GM11168 (cell line): ENCODE data around the gene EML4.

ENCODE experiments used
- in situ Hi-C: fragments of 300-500 bp; cut with MboI; formaldehyde crosslinking; loops from one replicate; pipeline ENCODE4 v1.12.0; 2022; ENCODE audit warnings: low sequenced_read_pairs; ENCODE audit not compliant: unreplicated experiment

The EML4 gene

GRCh38 chr2:42137125-42137841 lies 31.9 kb upstream of the EML4 start:
- in situ Hi-C loops: no loop called here

- in situ Hi-C loops: no loop called here
These were observed 30.8 kb upstream of the EML4 start for GRCh38 chr2:42138163-42139015.

- in situ Hi-C loops: no loop called here
These were observed 30.1 kb upstream of the EML4 start for GRCh38 chr2:42139101-42139500.

DNA sequence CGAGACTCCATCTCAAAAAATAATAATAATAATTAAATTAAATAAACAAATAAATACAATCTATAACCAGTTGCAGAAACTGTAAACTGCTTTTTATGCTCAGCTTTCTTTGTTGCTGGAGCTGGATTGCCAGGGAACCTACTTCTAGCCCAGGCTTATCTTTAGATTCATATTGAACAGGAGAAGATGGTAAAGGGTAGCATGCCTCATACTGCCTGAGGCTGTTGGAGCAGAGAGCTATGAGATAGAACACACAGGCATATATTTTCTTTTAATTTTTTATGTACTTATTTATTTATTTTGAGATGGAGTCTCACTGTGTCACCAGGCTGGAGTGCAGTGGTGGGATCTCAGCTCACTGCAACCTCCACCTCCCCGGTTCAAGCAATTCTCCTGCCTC lies 28.7 kb upstream of the EML4 start:
- in situ Hi-C loops: no loop called here

DNA sequence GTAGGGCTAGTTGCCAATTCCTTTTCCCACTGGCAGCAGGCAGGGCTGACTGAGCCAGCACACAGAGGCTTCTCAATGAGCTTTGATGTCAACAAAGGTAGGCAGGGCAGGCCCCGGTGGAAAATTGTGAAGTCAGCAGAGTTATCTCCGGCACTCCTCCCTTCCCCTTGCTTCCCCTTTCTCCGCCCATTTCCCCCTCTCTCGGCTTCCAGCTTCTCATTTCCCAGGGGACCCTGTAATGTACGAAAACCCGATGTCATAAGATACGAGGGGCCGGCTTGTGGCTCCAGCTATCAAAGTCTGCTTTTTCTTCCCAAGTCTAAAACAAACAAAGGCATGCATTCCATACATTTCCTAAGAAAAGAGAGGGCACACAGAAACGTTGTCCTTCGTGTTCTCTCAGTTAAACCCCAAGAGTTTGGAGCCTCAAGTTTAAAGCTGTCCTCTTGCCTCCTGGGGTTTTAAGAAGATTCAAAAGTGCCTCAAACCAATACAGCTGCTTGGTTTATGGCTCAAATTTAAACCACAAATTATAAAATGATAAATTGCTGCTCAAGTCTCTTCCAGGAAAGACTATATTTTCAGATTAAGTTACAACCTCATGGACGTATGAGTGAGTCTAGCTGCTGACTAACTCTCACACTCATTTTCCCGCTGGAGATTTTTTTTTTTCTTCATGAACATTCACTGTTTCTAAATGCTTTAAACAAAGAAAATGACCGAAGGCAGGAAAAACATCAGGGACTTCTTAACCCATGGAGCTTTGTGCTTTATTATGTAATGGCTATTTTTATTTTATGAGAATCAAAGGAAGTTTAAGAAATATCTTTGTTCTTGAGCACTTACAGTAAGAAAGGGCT lies 27.2 kb upstream of the EML4 start:
- in situ Hi-C loops: no loop called here

DNA sequence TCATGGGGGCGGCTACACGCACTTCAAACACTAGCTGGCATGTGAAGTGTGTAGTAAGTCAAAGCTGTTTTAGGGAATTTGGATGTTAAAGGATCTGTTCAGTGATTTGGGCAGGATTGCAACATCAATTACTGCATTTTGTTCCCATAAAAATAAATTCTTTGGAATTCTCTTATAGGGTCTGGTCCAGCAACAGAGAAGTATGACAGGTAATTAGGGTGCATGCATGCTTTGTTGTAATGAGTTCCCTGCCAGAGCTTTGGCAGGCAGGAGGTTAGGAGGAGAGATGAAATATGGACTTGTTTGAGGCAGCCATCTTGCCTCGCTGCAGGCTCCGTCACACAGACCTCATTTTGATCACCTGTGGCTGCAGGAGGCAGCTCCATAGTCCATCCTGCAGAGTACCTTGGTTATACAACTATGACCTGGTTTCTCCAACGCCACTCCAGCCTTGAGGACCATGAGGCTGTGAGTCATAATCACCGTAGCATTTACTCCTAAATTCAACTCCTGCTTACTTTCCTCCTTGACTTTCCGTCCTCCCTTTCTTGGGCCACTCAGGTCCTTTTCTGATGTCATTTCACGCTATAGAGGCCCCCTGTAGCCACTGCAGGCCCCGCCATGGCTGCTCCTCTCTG lies 26.5 kb upstream of the EML4 start:
- in situ Hi-C loops: no loop called here

DNA sequence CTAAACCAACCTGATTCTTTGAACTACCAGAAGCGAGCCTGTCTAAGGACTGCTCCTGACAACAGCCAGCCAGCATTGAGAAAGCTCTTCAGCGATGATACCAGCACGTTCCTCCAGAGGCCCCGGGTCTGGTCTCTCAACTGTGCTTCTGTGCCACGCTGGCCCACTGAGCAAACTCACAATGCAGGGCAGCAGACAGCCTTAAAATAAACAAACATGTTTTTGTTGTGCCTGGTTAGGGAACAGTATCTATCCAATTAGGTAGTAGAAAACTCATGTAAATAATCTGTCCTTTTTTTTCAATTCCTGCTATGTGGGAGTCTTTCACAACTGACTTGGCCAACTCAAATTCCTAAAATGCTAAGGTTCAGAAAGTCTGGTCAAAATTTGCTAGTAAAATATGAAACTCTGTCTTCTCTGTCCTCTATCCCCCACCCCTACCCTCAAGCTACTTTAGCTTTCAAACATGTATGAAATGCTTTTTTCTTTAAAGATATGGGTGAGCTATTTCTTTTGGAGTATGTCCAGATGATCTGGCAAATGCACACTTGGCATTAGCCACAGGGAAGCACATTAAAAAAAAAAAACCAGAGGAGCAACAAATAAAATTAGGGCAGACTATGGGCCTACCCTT lies 21.4 kb upstream of the EML4 start:
- in situ Hi-C loops: no loop called here

- in situ Hi-C loops: no loop called here
These were observed 19.0 kb upstream of the EML4 start for GRCh38 chr2:42150159-42150558.

- in situ Hi-C loops: no loop called here
These were observed 15.1 kb upstream of the EML4 start for GRCh38 chr2:42153944-42154581.

- in situ Hi-C loops: no loop called here
These were observed 12.4 kb upstream of the EML4 start for GRCh38 chr2:42156721-42157120.

GRCh38 chr2:42161444-42161843 lies 7.7 kb upstream of the EML4 start:
- in situ Hi-C loops: no loop called here

DNA sequence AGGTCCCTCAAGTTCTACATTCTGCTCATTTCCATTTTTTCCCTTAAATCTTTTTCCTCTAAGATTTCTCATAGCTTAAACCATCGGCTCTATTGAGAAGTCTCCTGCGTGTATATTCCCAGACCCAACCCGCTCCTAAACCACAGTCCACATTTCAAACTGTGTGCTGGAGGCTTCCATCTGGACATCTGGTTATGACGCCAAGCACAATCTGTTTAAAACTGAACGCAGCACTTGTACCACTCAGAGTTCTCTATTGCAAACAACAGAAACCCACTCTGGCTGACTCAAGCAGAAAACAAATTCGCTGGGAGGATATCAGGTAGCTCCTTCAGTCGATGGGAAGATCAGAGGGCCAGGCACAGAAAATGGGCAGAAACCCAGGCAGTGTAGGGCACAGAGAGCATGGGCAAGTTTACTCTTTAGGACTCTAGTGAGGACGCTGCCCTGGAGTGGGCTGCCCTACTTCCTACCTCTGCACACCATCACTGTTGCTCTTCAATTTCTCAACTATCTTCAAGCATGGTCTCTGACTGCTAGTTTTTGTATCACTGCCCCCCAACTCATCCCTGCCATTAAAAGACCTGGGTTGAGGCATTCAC lies 5.6 kb upstream of the EML4 start:
- in situ Hi-C loops: no loop called here

DNA sequence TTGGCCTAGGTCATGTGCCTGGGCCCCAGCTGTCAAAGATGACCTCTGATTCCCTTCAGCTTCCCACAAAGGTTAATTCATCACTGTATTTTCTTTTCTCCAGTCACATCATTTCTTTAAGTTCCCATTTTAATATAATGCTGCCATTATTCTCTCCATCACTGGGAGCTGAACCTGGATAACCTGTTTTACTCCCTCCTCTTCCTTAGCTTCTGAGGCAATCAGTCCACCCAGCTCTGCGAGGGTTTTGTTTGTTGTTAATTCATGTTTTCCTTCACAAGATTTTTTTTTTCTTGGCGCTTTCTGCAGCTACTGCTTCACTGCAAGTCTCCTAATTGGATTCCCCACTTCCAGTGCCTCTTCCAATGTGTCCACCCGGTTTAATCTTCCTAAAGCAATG lies 5.1 kb upstream of the EML4 start:
- in situ Hi-C loops: no loop called here

DNA sequence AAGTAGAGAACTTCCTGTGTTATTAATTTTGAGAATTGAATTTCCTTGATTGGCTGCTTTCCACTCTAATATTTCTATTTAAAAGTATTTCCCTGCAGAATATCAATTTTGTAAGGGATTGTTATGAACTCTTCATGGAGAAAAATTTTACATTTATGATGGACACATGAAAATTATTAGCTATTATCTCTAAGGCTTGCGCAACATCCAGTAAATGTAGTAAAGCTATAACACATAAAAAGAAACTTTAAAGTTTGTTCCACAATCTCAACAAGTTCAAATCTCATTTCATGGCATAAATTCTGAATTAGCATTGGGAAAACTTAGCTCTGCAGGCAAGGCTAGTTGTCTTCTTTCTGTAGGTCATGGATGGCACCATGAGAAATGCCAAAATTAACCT lies 4.2 kb upstream of the EML4 start:
- in situ Hi-C loops: no loop called here

DNA sequence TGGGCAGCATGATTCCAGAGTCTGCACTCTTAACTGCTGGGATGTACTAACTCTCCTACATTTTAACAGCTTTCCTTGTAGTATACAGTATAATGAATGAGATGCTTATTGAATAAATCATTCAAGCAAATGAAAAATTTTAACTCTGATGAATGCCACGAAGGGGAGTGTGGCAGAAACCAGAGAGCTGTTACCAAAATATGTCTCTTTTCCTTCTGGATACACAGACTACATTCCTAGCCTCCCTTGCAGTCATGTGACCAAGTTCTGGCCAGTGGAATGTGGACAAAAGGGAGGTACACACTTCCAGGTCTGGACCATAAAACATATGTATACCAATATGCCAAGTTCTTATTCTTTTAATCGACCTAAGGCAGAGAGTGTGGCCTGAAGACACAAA lies 1.7 kb upstream of the EML4 start:
- in situ Hi-C loops: no loop called here

- in situ Hi-C loops: no loop called here
These were observed 574 bp upstream of the EML4 start for GRCh38 chr2:42168459-42169099.

DNA sequence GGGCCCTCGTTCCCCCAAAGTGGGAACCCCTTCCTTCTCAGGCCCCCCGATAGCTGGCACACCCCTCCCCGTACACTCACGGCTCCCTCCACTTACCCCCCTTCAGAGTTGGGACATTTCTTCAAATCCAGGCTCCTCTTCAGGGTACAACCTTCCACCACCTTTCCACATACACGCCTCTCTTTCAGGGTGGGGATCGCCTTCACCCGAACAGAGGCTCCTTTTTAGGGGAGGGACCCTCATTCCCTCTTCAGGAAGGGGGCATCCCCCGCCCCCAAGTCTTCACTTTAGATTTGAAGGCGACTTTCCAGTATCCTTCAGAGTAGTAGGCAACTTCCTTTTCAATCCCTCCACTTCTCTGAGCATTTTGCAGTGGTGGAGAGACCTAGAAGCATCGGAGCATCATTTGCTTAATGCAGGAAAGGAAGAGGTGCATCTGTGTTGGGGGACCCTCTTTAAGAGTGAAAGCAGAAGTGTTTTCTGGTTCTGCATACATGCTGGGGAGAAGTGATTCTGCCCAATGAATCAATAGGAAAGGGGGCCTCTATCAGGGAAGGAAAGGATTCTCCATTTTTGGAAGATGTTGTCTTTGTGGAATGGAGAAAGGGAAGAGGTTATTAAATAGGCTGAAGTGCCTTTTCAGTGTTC lies 845 bp downstream of the EML4 start:
- in situ Hi-C loops: loop anchor here (10.0 kb wide), 1 partner anchor 65 kb away; no protein-coding TSS in a partner anchor
